Ishikawa (cell line): ENCODE measurements around the gene STXBP3.

ENCODE experiments used
- CEBPB ChIP-seq: IDR thresholded peaks from 2 replicates; pipeline ENCODE4 v1.6.1; 2012
- CREB1 ChIP-seq: IDR thresholded peaks from 2 replicates; pipeline ENCODE4 v1.6.1; 2012; ENCODE audit warnings: low read depth
- EGR1 ChIP-seq: IDR thresholded peaks from 2 replicates; pipeline ENCODE4 v1.6.1; 2012
- EP300 ChIP-seq: IDR thresholded peaks from 2 replicates; pipeline ENCODE4 v1.6.1; 2012; ENCODE audit warnings: borderline replicate concordance
- FOXM1 ChIP-seq: IDR thresholded peaks from 2 replicates; pipeline ENCODE4 v1.6.1; 2012; ENCODE audit warnings: low read depth, borderline replicate concordance
- MAX ChIP-seq: IDR thresholded peaks from 2 replicates; pipeline ENCODE4 v1.6.1; 2012
- NFIC ChIP-seq: IDR thresholded peaks from 2 replicates; pipeline ENCODE4 v1.6.1; 2012
- RAD21 ChIP-seq: IDR thresholded peaks from 2 replicates; pipeline ENCODE4 v1.6.1; 2012; ENCODE audit warnings: low read depth
- TAF1 ChIP-seq: IDR thresholded peaks from 2 replicates; pipeline ENCODE4 v1.6.1; 2012; ENCODE audit warnings: low read depth, mild to moderate bottlenecking
- TCF12 ChIP-seq: IDR thresholded peaks from 2 replicates; pipeline ENCODE4 v1.6.1; 2012; ENCODE audit warnings: low read depth
- TEAD4 ChIP-seq: IDR thresholded peaks from 2 replicates; pipeline ENCODE4 v1.6.1; 2012
- YY1 ChIP-seq: IDR thresholded peaks from 2 replicates; pipeline ENCODE4 v1.6.1; 2012; ENCODE audit warnings: low read depth
- ZBTB7A ChIP-seq: IDR thresholded peaks from 2 replicates; pipeline ENCODE4 v1.6.1; 2012; ENCODE audit warnings: low read depth
- TF ChIP-seq, protein P1 (sequence below): IDR thresholded peaks from 2 replicates; pipeline ENCODE4 v1.6.1; 2012
- TF ChIP-seq, protein P2 (sequence below): IDR thresholded peaks from 2 replicates; pipeline ENCODE4 v1.6.1; 2012; ENCODE audit warnings: low read depth, mild to moderate bottlenecking

The STXBP3 gene

DNA sequence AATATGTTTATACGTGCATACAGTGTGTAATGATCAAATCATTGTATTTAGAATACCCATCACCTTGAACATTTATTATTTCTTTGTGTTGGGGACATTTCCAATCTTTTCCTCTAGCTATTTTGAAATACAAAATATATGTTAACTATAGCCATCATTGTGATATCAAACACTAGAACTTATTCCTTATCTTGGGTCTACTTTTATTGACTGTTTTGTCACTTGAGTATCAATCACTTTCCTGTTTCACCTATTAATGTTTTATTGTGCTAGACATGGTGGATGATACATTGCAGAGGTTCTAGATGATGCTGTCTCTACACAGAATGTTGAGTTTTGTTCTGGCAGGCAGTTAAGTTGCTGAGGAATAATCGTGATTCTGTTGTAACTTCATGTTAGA lies 45.9 kb downstream of the STXBP3 start:
- no peak for TF ChIP-seq ZBTB7A
- TF ChIP-seq, protein P1, sequence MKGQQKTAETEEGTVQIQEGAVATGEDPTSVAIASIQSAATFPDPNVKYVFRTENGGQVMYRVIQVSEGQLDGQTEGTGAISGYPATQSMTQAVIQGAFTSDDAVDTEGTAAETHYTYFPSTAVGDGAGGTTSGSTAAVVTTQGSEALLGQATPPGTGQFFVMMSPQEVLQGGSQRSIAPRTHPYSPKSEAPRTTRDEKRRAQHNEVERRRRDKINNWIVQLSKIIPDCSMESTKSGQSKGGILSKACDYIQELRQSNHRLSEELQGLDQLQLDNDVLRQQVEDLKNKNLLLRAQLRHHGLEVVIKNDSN: no peak
- TF ChIP-seq TCF12: no peak
- TF ChIP-seq CEBPB: no peak
- no peak for TF ChIP-seq RAD21

- TF ChIP-seq MAX: no peak
- no peak for TF ChIP-seq ZBTB7A
- no peak for TF ChIP-seq TCF12
- no peak for TF ChIP-seq CEBPB
- no peak for TF ChIP-seq CREB1
- TF ChIP-seq, protein P2, sequence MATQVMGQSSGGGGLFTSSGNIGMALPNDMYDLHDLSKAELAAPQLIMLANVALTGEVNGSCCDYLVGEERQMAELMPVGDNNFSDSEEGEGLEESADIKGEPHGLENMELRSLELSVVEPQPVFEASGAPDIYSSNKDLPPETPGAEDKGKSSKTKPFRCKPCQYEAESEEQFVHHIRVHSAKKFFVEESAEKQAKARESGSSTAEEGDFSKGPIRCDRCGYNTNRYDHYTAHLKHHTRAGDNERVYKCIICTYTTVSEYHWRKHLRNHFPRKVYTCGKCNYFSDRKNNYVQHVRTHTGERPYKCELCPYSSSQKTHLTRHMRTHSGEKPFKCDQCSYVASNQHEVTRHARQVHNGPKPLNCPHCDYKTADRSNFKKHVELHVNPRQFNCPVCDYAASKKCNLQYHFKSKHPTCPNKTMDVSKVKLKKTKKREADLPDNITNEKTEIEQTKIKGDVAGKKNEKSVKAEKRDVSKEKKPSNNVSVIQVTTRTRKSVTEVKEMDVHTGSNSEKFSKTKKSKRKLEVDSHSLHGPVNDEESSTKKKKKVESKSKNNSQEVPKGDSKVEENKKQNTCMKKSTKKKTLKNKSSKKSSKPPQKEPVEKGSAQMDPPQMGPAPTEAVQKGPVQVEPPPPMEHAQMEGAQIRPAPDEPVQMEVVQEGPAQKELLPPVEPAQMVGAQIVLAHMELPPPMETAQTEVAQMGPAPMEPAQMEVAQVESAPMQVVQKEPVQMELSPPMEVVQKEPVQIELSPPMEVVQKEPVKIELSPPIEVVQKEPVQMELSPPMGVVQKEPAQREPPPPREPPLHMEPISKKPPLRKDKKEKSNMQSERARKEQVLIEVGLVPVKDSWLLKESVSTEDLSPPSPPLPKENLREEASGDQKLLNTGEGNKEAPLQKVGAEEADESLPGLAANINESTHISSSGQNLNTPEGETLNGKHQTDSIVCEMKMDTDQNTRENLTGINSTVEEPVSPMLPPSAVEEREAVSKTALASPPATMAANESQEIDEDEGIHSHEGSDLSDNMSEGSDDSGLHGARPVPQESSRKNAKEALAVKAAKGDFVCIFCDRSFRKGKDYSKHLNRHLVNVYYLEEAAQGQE: no peak
- TF ChIP-seq EGR1: no peak
- no peak for TF ChIP-seq TAF1
- no peak for TF ChIP-seq NFIC
- TF ChIP-seq TEAD4: no peak
- no peak for TF ChIP-seq FOXM1
- TF ChIP-seq RAD21: no peak
- TF ChIP-seq, protein P1: no peak
- no peak for TF ChIP-seq EP300
- TF ChIP-seq YY1: no peak
Measured at GRCh38 chr1:108799001-108799400, 52.5 kb downstream of the STXBP3 start.

- TF ChIP-seq MAX (no peak), YY1 (no peak)
Measured at GRCh38 chr1:108801101-108801500, 54.6 kb downstream of the STXBP3 start.

GRCh38 chr1:108803548-108803947 lies 57.1 kb downstream of the STXBP3 start:
- no peak for TF ChIP-seq ZBTB7A
- TF ChIP-seq, protein P1: no peak
- TF ChIP-seq TEAD4: no peak
- TF ChIP-seq MAX: no peak
- TF ChIP-seq CEBPB: no peak
- no peak for TF ChIP-seq TAF1
- no peak for TF ChIP-seq TCF12
- TF ChIP-seq NFIC: no peak
- no peak for TF ChIP-seq CREB1
- no peak for TF ChIP-seq FOXM1
- TF ChIP-seq RAD21: no peak
- TF ChIP-seq EP300: no peak
- TF ChIP-seq YY1: no peak
- no peak for TF ChIP-seq EGR1
- TF ChIP-seq, protein P2: no peak

GRCh38 chr1:108808438-108808837 lies 62.0 kb downstream of the STXBP3 start:
- TF ChIP-seq ZBTB7A (no peak), TAF1 (no peak), TEAD4 (no peak), YY1 (no peak), NFIC (no peak), FOXM1 (no peak), EP300 (no peak), CEBPB (no peak), EGR1 (no peak), CREB1 (no peak), TCF12 (no peak), MAX (no peak), RAD21 (no peak)
- TF ChIP-seq, protein P1: no peak
- TF ChIP-seq, protein P2: no peak
